ENCODE data around the gene ACSL1.

DNA sequence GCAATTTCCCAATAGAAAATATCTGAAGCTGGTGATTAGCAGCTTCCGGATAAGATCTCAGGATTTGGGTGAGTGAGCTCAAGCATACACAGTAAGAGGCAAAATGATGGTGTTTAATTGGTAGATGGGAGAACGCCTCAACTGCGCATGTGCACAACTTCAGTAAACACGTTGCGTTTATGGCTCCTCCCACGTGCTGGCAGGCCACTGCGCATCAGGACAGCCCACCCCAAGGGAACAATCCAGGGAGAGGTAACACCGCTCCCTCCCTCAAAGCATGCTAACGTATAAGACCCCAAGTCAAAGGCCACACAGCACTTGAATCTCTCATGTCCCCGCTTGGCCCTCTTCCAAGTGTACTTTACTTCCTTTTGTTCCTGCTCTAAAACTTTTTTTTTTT lies 81.5 kb downstream of the ACSL1 start:
- TF ChIP-seq POLR2AphosphoS5 (IDR thresholded peaks at IDR 0.05) = no peak
- no peak for TF ChIP-seq EP300 (conservative IDR thresholded peaks at IDR 0.05; ENCODE audit: poor library complexity, severe bottlenecking)
- TF ChIP-seq RAD21 (conservative IDR thresholded peaks at IDR 0.05) = no peak
- no peak for TF ChIP-seq CTCF (IDR thresholded peaks at IDR 0.05; ENCODE audit: poor library complexity, severe bottlenecking)
- TF ChIP-seq, protein P1, sequence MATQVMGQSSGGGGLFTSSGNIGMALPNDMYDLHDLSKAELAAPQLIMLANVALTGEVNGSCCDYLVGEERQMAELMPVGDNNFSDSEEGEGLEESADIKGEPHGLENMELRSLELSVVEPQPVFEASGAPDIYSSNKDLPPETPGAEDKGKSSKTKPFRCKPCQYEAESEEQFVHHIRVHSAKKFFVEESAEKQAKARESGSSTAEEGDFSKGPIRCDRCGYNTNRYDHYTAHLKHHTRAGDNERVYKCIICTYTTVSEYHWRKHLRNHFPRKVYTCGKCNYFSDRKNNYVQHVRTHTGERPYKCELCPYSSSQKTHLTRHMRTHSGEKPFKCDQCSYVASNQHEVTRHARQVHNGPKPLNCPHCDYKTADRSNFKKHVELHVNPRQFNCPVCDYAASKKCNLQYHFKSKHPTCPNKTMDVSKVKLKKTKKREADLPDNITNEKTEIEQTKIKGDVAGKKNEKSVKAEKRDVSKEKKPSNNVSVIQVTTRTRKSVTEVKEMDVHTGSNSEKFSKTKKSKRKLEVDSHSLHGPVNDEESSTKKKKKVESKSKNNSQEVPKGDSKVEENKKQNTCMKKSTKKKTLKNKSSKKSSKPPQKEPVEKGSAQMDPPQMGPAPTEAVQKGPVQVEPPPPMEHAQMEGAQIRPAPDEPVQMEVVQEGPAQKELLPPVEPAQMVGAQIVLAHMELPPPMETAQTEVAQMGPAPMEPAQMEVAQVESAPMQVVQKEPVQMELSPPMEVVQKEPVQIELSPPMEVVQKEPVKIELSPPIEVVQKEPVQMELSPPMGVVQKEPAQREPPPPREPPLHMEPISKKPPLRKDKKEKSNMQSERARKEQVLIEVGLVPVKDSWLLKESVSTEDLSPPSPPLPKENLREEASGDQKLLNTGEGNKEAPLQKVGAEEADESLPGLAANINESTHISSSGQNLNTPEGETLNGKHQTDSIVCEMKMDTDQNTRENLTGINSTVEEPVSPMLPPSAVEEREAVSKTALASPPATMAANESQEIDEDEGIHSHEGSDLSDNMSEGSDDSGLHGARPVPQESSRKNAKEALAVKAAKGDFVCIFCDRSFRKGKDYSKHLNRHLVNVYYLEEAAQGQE (IDR thresholded peaks at IDR 0.05; ENCODE audit: borderline replicate concordance) = no peak
- TF ChIP-seq EZH2 (IDR thresholded peaks at IDR 0.05; ENCODE audit: borderline replicate concordance, insufficient read depth, low read length, poor library complexity, severe bottlenecking) = no peak
- TF ChIP-seq TAF1 (IDR thresholded peaks at IDR 0.05; ENCODE audit: low read depth) = no peak
- no peak for TF ChIP-seq SMC3 (conservative IDR thresholded peaks at IDR 0.05; ENCODE audit: poor library complexity)
- no peak for TF ChIP-seq MXI1 (conservative IDR thresholded peaks at IDR 0.05; ENCODE audit: poor library complexity, severe bottlenecking)
